GM21737 (cell line): ENCODE results near the gene NKTR.
"Not testable (repeated sequence)": the region's sequence is repeated elsewhere in the genome, so short reads cannot be mapped to it uniquely, and the experiment has no call there.

Experiments used
- ATAC-seq: cut with Tn5 transposase; IDR thresholded peaks from one replicate; pipeline ENCODE4 v1.9.1; 2021; ENCODE audit warnings: mild to moderate bottlenecking, moderate library complexity; ENCODE audit not compliant: unreplicated experiment

Gene NKTR

DNA sequence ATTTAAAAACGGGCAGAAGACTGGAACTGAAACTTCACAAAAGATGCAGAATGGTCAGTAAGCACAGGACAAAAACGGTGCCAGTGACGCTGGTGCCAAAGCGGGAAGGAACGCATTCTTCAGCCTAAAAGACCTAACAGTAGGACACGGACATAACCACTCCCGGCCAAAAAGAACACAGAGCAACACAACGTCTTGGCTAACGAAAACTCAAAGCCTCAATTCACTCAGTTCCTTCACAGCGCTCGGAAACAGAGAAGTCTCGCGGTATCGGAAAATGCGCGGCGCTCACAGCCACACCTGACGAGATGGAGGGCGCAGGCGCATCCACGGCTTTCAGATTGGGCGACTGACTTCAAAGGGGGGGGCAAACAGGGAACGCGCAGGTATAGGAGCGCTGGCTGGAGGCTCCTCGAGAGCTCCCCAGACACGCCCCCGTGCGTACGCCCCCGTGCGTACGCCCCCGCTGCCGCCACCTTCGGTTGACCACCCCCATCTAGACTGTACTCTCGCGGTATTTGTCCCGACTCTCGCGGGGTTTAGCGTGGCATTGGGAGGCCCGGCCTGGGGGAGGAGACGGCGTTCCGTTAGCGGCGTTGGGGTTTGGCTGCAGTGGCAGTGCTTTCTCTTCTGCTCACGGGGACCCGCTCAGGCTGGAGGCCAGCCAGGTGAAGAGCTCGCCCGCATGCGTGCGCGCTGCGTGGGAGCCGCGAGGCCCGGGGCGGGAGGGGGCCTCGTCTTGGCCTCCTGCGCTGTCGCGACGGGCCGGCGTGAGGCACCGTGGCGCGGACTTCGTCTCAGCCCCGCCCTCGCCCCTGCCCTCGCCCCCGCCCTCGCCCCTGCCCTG lies at the start of gene NKTR:
NKTR (plus strand) TSS at position 576 of the 847 bp plus-strand sequence. CDS start 321 bp downstream, outside the sequence.
- ATAC-seq: peak; percentile 79

DNA sequence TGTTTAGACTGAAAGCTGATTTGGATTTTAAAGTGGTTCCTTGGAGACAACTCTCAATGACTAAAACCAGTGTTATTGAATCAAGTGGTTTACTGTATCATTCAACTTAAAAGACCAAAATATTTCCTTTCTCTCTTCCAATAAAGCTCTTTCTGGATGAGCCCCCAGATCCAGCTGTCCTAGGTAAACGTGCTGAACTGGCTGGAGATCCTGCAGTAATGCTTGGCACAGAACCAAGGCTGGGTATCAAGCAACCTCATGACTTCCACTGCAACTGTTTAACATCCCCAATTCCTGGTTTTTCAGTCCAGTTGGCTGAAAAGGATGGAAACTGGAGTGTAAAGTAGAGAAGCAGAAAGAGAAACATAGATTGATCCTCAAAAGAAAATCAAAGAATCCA lies 47.7 kb upstream of the NKTR start:
- ATAC-seq: no peak

GRCh38 chr3:42556089-42556632 lies 44.3 kb upstream of the NKTR start:
- ATAC-seq: no peak

DNA sequence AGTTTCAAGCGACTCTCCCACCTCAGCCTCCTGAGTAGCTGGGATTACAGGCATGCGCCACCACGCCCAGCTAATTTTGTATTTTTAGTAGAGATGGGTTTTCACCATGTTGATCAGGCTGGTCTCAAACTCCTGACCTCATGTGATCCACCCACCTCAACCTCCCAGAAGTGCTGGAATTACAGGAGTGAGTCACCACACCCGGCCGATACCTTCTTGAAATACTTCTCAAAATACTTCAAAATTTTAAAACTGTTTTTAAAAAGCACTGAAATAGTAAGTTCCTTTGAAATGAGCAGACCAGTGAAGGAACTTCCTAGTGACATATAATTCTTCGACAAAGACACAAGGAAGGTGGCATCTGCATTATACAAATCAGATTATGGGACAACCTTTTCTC lies 43.7 kb upstream of the NKTR start:
- ATAC-seq: not testable (repeated sequence)

DNA sequence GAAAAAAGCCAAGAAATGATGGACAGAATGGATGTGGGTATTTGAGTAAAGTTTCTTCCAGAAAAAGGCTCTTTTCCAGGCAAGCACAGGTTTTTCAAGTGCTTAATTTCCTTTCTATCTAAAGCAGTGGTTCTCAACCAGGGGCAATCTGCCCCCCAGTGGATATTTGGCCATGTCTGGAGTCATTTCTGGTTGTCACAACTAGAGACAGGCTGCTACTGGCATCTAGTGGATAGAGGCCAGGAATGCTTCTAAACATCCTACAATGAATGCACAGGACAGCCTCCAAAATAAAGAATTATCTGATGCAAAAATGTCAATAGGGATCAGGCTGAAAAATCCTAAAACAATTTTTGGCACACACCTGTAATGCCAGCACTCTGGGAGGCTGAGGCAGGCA lies 42.6 kb upstream of the NKTR start:
- no peak for ATAC-seq

- no peak for ATAC-seq
These were observed 38.2 kb upstream of the NKTR start for GRCh38 chr3:42562047-42562907.

GRCh38 chr3:42569593-42570142 lies 30.8 kb upstream of the NKTR start:
- no peak for ATAC-seq

GRCh38 chr3:42572278-42572677 lies 28.2 kb upstream of the NKTR start:
- peak; percentile 52 for ATAC-seq

- ATAC-seq: no peak
These were observed 25.2 kb upstream of the NKTR start for GRCh38 chr3:42575137-42575741.

DNA sequence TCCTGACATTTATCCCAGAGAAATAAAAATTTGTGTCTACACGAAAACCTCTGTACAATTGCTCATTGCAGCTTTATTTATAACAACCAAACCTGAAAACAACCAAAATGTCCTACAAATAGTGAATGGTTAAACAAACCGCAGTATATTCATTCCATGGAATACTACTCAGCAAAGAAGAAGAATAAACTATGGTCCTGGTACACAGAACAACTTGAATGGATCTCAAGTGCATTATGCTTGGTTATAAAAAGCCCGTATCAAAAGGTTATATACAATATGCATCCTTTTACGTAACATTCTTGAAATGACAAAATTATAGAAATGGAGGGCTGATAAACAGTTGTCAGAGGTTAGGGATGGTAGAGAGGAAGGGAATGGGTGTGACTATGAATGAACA lies 22.4 kb upstream of the NKTR start:
- ATAC-seq: no peak

DNA sequence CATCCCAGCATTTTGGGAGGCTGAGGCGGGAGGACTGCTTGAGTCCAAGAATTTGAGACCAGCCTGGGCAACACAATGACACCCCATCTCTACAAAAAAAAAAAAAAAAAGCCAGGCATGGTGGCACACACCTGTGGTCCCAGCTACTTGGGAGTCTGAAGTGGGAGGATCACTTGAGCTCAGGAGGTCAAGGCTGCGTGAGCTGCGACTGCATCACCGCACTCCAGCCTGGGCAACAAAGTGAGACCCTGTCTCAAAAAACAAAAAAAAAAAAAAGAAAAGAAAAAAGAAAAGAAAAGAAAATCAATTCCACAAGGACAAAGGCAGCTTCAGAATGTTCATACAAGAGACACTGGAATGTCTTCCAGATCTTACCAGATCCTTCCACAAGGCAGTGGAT lies 21.1 kb upstream of the NKTR start:
- ATAC-seq: not testable (repeated sequence)

GRCh38 chr3:42581400-42581708 lies 19.1 kb upstream of the NKTR start:
- no peak for ATAC-seq

DNA sequence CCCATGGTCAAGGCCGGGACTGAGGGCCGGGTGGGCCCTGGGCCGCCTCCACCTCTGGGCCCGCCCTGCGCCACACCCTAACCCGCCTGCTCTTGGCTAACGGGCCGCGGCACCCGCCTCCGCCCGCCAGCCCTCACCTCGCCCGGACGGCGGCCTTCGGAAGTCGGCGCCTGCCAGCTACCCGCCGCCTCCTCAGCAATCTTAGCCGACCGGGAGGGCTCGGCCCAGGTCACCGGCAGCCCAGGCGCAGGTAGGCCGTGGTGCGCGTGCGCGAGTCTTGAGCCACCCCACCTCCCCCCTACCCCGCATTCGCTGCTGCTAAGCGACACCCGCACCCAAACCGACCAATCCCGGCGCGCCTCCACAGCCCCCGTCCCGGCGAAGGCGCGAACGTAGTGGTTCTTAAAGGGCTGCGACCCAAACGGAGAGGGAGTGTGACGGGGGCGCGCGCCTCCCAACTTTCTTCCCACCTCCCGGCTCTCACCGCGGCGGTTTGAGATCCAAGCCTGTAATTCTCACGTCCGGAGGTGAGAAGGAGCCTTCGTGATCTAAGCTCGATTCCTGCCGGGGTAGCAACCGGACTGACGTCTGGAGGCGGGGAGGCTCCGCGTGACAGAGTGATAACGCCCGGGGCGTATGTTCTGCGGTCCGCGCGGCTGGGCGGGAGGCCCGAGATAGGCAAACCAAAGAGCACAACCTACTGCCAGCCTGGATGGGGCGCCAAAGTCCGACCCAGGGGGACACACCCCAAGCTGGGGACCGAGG lies 18.6 kb upstream of the NKTR start, which contains the start of gene SEC22C:
SEC22C (minus strand) TSS at position 259 of the 765 bp plus-strand sequence. CDS start 12,921 bp downstream, outside the sequence.
- ATAC-seq: peak; percentile 86

DNA sequence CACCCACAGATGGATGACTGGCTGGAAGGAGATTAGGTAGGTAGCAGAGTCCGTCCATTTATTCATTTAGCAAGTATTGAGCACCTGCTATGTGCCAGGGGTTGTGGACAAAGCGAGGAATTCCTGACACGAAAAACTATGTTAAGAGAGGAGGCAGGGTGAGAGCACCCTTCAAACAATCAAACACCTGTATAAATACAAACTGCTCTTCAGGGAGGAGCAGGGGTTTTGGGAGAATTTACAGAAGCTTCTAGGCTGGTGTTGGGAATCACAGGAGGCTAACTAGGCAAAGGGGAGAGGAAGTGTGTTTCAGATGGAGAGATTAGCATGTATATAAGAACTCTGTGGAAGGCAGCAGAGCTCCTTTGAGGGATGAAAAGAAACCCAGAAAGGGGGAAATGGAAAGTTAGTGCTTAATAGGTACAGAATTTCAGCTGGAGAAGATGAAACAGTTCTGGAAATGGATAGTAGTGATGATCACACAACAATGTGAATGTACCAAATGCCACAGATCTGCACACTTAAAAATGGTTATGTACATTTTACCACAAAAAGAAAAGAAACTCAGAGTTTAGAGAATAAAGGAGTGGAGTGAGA lies 17.9 kb upstream of the NKTR start:
- no peak for ATAC-seq

- ATAC-seq: no peak
These were observed 11.9 kb upstream of the NKTR start for GRCh38 chr3:42588625-42589024.

GRCh38 chr3:42589382-42590109 lies 10.9 kb upstream of the NKTR start:
- no peak for ATAC-seq

DNA sequence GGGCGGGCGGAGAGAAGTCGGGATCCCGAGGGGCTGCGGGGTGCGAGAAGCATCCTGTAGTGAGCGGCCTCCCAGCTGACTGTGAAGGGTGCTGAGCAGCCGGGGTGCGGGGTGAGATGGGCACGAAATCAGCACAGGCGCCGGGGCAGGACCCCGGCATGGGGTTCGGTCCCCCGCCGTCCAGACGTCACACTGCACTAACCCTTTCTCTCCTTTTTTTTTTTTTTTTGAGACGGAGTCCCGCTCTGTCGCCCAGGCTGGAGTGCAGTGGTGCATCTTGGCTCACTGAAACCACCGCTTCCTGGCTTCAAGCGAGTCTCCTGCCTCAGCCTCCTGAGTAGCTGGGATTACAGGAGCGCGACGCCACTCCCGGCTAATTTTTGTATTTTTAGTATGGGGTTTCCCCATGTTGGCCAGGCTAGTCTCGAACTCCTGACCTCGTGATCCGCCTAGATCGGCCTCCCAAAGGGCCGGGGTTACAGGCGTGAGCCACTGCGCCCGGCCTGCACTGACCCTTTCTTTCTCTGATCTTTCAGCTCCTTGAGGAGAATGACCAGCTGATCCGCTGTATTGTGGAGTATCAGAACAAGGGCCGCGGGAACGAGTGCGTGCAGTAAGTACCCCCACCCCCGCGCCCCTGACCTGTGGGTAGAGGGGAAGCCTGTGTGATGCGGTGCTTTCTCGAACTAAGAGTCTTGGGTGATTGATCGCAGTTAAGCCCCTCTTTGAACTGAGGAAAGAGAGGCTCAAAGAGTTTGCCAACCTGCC lies 9.3 kb upstream of the NKTR start:
- no peak for ATAC-seq

- no peak for ATAC-seq
These were observed 8.7 kb upstream of the NKTR start for GRCh38 chr3:42591811-42592210.
